Neuronal stem cell (in vitro differentiated cells): Measurements from ENCODE around the gene PKP2.

Experiments used
- DNase-seq: peaks from one replicate; pipeline ENCODE4 v3.0.0-alpha.2; 2013; ENCODE audit warnings: low spot score
- H2AFZ ChIP-seq: one replicate; pipeline ENCODE4 v1.6.1; 2013; ENCODE audit warnings: mild to moderate bottlenecking, low read length, inconsistent platforms
- H2AK5ac ChIP-seq: 2 replicates; pipeline ENCODE4 v1.6.1; 2013; ENCODE audit warnings: low read depth, mild to moderate bottlenecking, inconsistent platforms, low read length, moderate library complexity, mixed read lengths
- H2BK120ac ChIP-seq: 2 replicates; pipeline ENCODE4 v1.6.1; 2013; ENCODE audit warnings: low read depth, mild to moderate bottlenecking, inconsistent platforms, low read length, moderate library complexity, mixed read lengths
- H2BK12ac ChIP-seq: one replicate; pipeline ENCODE4 v1.6.1; 2013; ENCODE audit warnings: low read length, inconsistent platforms
- H2BK15ac ChIP-seq: 2 replicates; pipeline ENCODE4 v1.6.1; 2013; ENCODE audit warnings: mild to moderate bottlenecking, low read length, inconsistent platforms, mixed read lengths
- H2BK5ac ChIP-seq: one replicate; pipeline ENCODE4 v1.6.1; 2013; ENCODE audit warnings: inconsistent platforms, mild to moderate bottlenecking, low read length, moderate library complexity
- H3K14ac ChIP-seq: one replicate; pipeline ENCODE4 v1.6.1; 2013; ENCODE audit warnings: low read length, inconsistent platforms
- H3K18ac ChIP-seq: 2 replicates; pipeline ENCODE4 v1.6.1; 2013; ENCODE audit warnings: low read length, inconsistent platforms
- H3K23ac ChIP-seq: 2 replicates; pipeline ENCODE4 v1.6.1; 2013; ENCODE audit warnings: low read depth, mild to moderate bottlenecking, mixed read lengths, low read length, inconsistent platforms; ENCODE audit not compliant: poor library complexity
- H3K27ac ChIP-seq: replicated peaks from 3 replicates; pipeline ENCODE4 v1.5.1; 2013; ENCODE audit warnings: low read length, inconsistent platforms
- H3K27me3 ChIP-seq, 3 experiments: 2 replicates each; pipeline ENCODE4 v1.6.1; 2013; ENCODE audit warnings: low read length in 3 of 3, mild to moderate bottlenecking in 2 of 3, inconsistent platforms in 1 of 3, low read depth in 1 of 3, mixed read lengths in 1 of 3, moderate library complexity in 1 of 3; ENCODE audit not compliant: control insufficient read depth in 3 of 3, insufficient read depth in 3 of 3
- H3K36me3 ChIP-seq, 2 donors: replicated peaks in 1 of 2; 2 replicates each; pipeline ENCODE4 v1.6.1; 2013; ENCODE audit warnings: low read length in 2 of 2; ENCODE audit not compliant: control insufficient read depth in 2 of 2, insufficient read depth in 2 of 2
- H3K4ac ChIP-seq: 2 replicates; pipeline ENCODE4 v1.6.1; 2013; ENCODE audit warnings: inconsistent platforms, mild to moderate bottlenecking, low read length, moderate library complexity
- H3K4me1 ChIP-seq, 2 donors: 1 replicate in 1 of 2; 2 replicates in 1 of 2; pipeline ENCODE4 v1.6.1; 2013; ENCODE audit warnings: low read length in 2 of 2, low read depth in 1 of 2; ENCODE audit not compliant: control insufficient read depth in 2 of 2, insufficient read depth in 1 of 2
- H3K4me2 ChIP-seq: one replicate; pipeline ENCODE4 v1.6.1; 2013; ENCODE audit warnings: mild to moderate bottlenecking, low read length, inconsistent platforms; ENCODE audit not compliant: insufficient read depth, poor library complexity, severe bottlenecking
- H3K4me3 ChIP-seq, 2 donors: 2 replicates each; pipeline ENCODE4 v1.5.1; 2013; ENCODE audit warnings: low read length in 2 of 2, mild to moderate bottlenecking in 2 of 2, inconsistent platforms in 1 of 2, moderate library complexity in 1 of 2
- H3K79me1 ChIP-seq: one replicate; pipeline ENCODE4 v1.6.1; 2013; ENCODE audit warnings: low read depth, mild to moderate bottlenecking, inconsistent platforms, low read length, moderate library complexity
- H3K9ac ChIP-seq: one replicate; pipeline ENCODE4 v1.6.1; 2013; ENCODE audit warnings: mild to moderate bottlenecking, low read depth, low read length, inconsistent platforms; ENCODE audit not compliant: poor library complexity
- H3K9me3 ChIP-seq, 2 donors: replicated peaks in 1 of 2; 2 replicates each; pipeline versions ENCODE3 to v1.6.1; 2013; ENCODE audit warnings: low read length in 2 of 2, mild to moderate bottlenecking in 2 of 2, inconsistent platforms in 1 of 2, low read depth in 1 of 2, mixed read lengths in 1 of 2, moderate library complexity in 1 of 2; ENCODE audit not compliant: control insufficient read depth in 2 of 2, insufficient read depth in 1 of 2
- H4K8ac ChIP-seq: one replicate; pipeline ENCODE4 v1.6.1; 2013; ENCODE audit warnings: low read depth, mild to moderate bottlenecking, inconsistent platforms, low read length, moderate library complexity
- H4K91ac ChIP-seq: one replicate; pipeline ENCODE4 v1.6.1; 2013; ENCODE audit warnings: low read length, low read depth, mild to moderate bottlenecking, inconsistent platforms; ENCODE audit not compliant: poor library complexity
- WGBS, 2 donors: extraction: QIAGEN DNeasy Blood & Tissue Kit; methylation state at CpG; one replicate each; pipeline ENCODE4 v1.1.7; 2013; ENCODE audit warnings: missing lambda C conversion rate in 2 of 2, mixed read lengths in 1 of 2; ENCODE audit not compliant: insufficient read length in 2 of 2, insufficient replicate concordance in 1 of 2; ENCODE audit errors: extremely low coverage in 2 of 2; 5-methylcytosine and 5-hydroxymethylcytosine counted together

PKP2 gene

GRCh38 chr12:32906399-32907165 lies 10.0 kb upstream of the PKP2 start:
- Histone ChIP-seq H4K91ac (no peak overlapping the region), H3K27me3 (no peaks in the 10 kb centered on the region), H3K9me3 (no peaks in the 10 kb centered on the region), H2BK12ac (no peak overlapping the region), H3K18ac (no peak overlapping the region), H3K27ac (no peak overlapping the region), H3K4ac (no peak overlapping the region), H2BK120ac (no peak overlapping the region), H2AFZ (no peak overlapping the region), H3K14ac (no peak overlapping the region), H3K4me1 (no peaks in the 10 kb centered on the region), H2AK5ac (no peak overlapping the region), H2BK5ac (no peak overlapping the region), H2BK15ac (no peak overlapping the region), H3K4me2 (no peak overlapping the region), H4K8ac (no peak overlapping the region), H3K79me1 (no peaks in the 10 kb centered on the region), H3K36me3 (no peaks in the 10 kb centered on the region), H3K9ac (no peak overlapping the region), H3K23ac (no peak overlapping the region), H3K4me3 (no peak overlapping the region)
- whole genome bisulfite sequencing, 2 donors = no CpG with 5 or more reads among the region's 9 CpGs
- no peak for DNase-seq

DNA sequence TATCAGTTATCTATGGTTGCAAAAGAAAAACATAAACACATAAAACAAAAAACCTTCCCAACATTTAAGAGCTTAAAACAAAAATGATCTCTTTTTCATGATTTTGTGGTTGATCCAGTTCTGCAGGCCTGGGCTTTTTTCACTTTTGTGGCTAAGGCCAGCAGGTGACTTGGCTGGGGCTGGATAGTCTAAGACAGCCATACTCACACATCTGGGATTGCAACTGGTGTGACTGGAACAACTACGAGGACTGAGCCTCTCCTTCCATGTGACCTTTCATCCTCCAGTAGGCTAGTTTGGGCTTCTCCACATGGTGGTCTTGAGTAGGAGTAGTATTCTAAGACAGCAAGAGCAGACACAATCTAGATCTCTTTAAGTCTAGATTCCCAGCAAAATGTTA lies 7.2 kb upstream of the PKP2 start:
- Histone ChIP-seq H4K91ac (no peak overlapping the region), H4K8ac (no peak overlapping the region), H3K27me3 (no peaks in the 10 kb centered on the region), H2AK5ac (no peak overlapping the region), H3K14ac (no peak overlapping the region), H2BK15ac (no peak overlapping the region), H3K27ac (no peak overlapping the region), H2AFZ (no peak overlapping the region), H3K4me2 (no peak overlapping the region), H3K9ac (no peak overlapping the region), H2BK12ac (no peak overlapping the region), H3K4me1 (no peaks in the 10 kb centered on the region), H3K4me3 (no peak overlapping the region), H3K36me3 (no peaks in the 10 kb centered on the region), H3K9me3 (no peaks in the 10 kb centered on the region), H3K18ac (no peak overlapping the region), H3K79me1 (no peaks in the 10 kb centered on the region), H2BK5ac (no peak overlapping the region), H3K4ac (no peak overlapping the region), H3K23ac (no peak overlapping the region), H2BK120ac (no peak overlapping the region)
- WGBS, 2 donors = no CpG with 5 or more reads among the region's 1 CpG
- no peak for DNase-seq

GRCh38 chr12:32903318-32903717 lies 6.7 kb upstream of the PKP2 start:
- no peaks in the 10 kb centered on the region for H3K4me1 ChIP-seq
- H4K91ac ChIP-seq = no peak overlapping the region
- H3K14ac ChIP-seq = no peak overlapping the region
- no peaks in the 10 kb centered on the region for H3K9me3 ChIP-seq
- H4K8ac ChIP-seq = no peak overlapping the region
- no peak overlapping the region for H3K23ac ChIP-seq
- H3K4me3 ChIP-seq = no peak overlapping the region
- H3K9ac ChIP-seq = no peak overlapping the region
- H2BK12ac ChIP-seq = no peak overlapping the region
- H2AK5ac ChIP-seq = no peak overlapping the region
- no peak for DNase-seq
- no peaks in the 10 kb centered on the region for H3K79me1 ChIP-seq
- H3K18ac ChIP-seq = no peak overlapping the region
- H3K36me3 ChIP-seq = no peaks in the 10 kb centered on the region
- H2AFZ ChIP-seq = no peak overlapping the region
- no CpG with 5 or more reads among the region's 1 CpG for WGBS, 2 donors
- no peak overlapping the region for H2BK120ac ChIP-seq
- H3K4me2 ChIP-seq = no peak overlapping the region
- peaks cover 0 to 3% (median 0%) of the 10 kb centered on the region in 3 experiments for H3K27me3 ChIP-seq
- H3K4ac ChIP-seq = no peak overlapping the region
- no peak overlapping the region for H2BK5ac ChIP-seq
- no peak overlapping the region for H2BK15ac ChIP-seq
- H3K27ac ChIP-seq = no peak overlapping the region

- H4K8ac ChIP-seq = no peak overlapping the region
- no CpG with 5 or more reads among the region's 4 CpGs for WGBS, 2 donors
- H2BK12ac ChIP-seq = no peak overlapping the region
- no peak overlapping the region for H3K27ac ChIP-seq
- no peak overlapping the region for H3K4ac ChIP-seq
- H2BK15ac ChIP-seq = no peak overlapping the region
- H3K9me3 ChIP-seq = no peaks in the 10 kb centered on the region
- H3K18ac ChIP-seq = no peak overlapping the region
- no peak overlapping the region for H3K4me3 ChIP-seq
- no peak overlapping the region for H2BK120ac ChIP-seq
- no peak overlapping the region for H3K4me2 ChIP-seq
- peaks cover 0 to 12% (median 0%) of the 10 kb centered on the region in 3 experiments for H3K27me3 ChIP-seq
- DNase-seq = no peak
- H2AK5ac ChIP-seq = no peak overlapping the region
- H3K4me1 ChIP-seq = no peaks in the 10 kb centered on the region
- no peaks in the 10 kb centered on the region for H3K36me3 ChIP-seq
- no peaks in the 10 kb centered on the region for H3K79me1 ChIP-seq
- no peak overlapping the region for H3K9ac ChIP-seq
- H2BK5ac ChIP-seq = no peak overlapping the region
- no peak overlapping the region for H2AFZ ChIP-seq
- no peak overlapping the region for H3K23ac ChIP-seq
- no peak overlapping the region for H4K91ac ChIP-seq
- no peak overlapping the region for H3K14ac ChIP-seq
Observed at GRCh38 chr12:32902287-32902997, 5.9 kb upstream of the PKP2 start.
